DND-41 (cell line): ENCODE data around the gene NFATC2.

Source experiments
- ATAC-seq: fragments of 200-7000 bp; cut with Tn5 transposase; 3 replicates; pipeline ENCODE4 v1.9.1; 2021; ENCODE audit warnings: low read depth; ENCODE audit not compliant: insufficient read depth
- DNase-seq: peaks from one replicate; pipeline ENCODE4 v3.0.0-alpha.2; 2020
- H2AFZ ChIP-seq: 2 replicates; pipeline ENCODE4 v1.6.0; 2012; ENCODE audit warnings: low read depth, low read length
- H3K27ac ChIP-seq: 2 replicates; pipeline ENCODE4 v1.5.1; 2012; ENCODE audit warnings: low read length, inconsistent platforms
- H3K27me3 ChIP-seq: fragments of 200-600 bp; sonication (generic); 2 replicates; pipeline ENCODE4 v1.6.0; 2012; ENCODE audit warnings: low read length, mild to moderate bottlenecking, inconsistent platforms; ENCODE audit not compliant: insufficient read depth, poor library complexity
- H3K36me3 ChIP-seq: 2 replicates; pipeline ENCODE4 v1.5.1; 2012; ENCODE audit warnings: low read length, inconsistent platforms; ENCODE audit not compliant: insufficient read depth
- H3K4me1 ChIP-seq: 2 replicates; pipeline ENCODE4 v1.5.1; 2012; ENCODE audit warnings: mild to moderate bottlenecking, low read length; ENCODE audit not compliant: insufficient read depth
- H3K4me2 ChIP-seq: 2 replicates; pipeline ENCODE4 v1.6.0; 2012; ENCODE audit warnings: mild to moderate bottlenecking, moderate library complexity, low read length, inconsistent platforms; ENCODE audit not compliant: insufficient read depth
- H3K4me3 ChIP-seq, 2 experiments: fragments of 200-600 bp in 1 of 2; shearing (Covaris generic) in 1 of 2; 2 replicates each; pipeline ENCODE4 v1.5.1; 2012 to 2016; ENCODE audit warnings: inconsistent platforms in 2 of 2, low read length in 2 of 2, mild to moderate bottlenecking in 2 of 2, low read depth in 1 of 2, moderate library complexity in 1 of 2
- H3K79me2 ChIP-seq: 2 replicates; pipeline ENCODE4 v1.6.0; 2012; ENCODE audit warnings: low read length, inconsistent platforms; ENCODE audit not compliant: insufficient read depth
- H3K9ac ChIP-seq: 2 replicates; pipeline ENCODE4 v1.6.0; 2012; ENCODE audit warnings: low read depth, mild to moderate bottlenecking, inconsistent platforms, low read length, moderate library complexity
- H3K9me3 ChIP-seq: 2 replicates; pipeline ENCODE4 v1.5.1; 2012; ENCODE audit warnings: low read length, moderate library complexity, mild to moderate bottlenecking, inconsistent platforms; ENCODE audit not compliant: insufficient read depth, severe bottlenecking
- H4K20me1 ChIP-seq: 2 replicates; pipeline ENCODE4 v1.6.0; 2012; ENCODE audit warnings: low read length; ENCODE audit not compliant: insufficient read depth
- EZH2 ChIP-seq: IDR thresholded peaks from 3 replicates; pipeline ENCODE4 v1.6.1; 2012; ENCODE audit warnings: borderline replicate concordance, low read depth, mild to moderate bottlenecking, moderate library complexity, low read length, inconsistent platforms; ENCODE audit not compliant: severe bottlenecking
- TF ChIP-seq, protein P1 (sequence below): IDR thresholded peaks from 2 replicates; pipeline ENCODE4 v1.5.1; 2012; ENCODE audit warnings: borderline replicate concordance, low read length, moderate library complexity, mild to moderate bottlenecking; ENCODE audit not compliant: poor library complexity, severe bottlenecking; ENCODE audit errors: extremely low read depth

Gene NFATC2

GRCh38 chr20:51551186-51551585 lies 8.7 kb upstream of the NFATC2 start:
- Histone ChIP-seq H4K20me1 (no peaks in the 10 kb centered on the region), H3K9ac (no peak overlapping the region), H3K27ac (no peak overlapping the region), H3K27me3 (no peaks in the 10 kb centered on the region), H3K9me3 (no peaks in the 10 kb centered on the region), H3K4me2 (no peak overlapping the region), H3K79me2 (no peaks in the 10 kb centered on the region), H3K4me1 (no peaks in the 10 kb centered on the region), H2AFZ (no peak overlapping the region), H3K36me3 (no peaks in the 10 kb centered on the region), H3K4me3 (no peak overlapping the region)
- TF ChIP-seq EZH2, result no peak
- TF ChIP-seq, protein P1, sequence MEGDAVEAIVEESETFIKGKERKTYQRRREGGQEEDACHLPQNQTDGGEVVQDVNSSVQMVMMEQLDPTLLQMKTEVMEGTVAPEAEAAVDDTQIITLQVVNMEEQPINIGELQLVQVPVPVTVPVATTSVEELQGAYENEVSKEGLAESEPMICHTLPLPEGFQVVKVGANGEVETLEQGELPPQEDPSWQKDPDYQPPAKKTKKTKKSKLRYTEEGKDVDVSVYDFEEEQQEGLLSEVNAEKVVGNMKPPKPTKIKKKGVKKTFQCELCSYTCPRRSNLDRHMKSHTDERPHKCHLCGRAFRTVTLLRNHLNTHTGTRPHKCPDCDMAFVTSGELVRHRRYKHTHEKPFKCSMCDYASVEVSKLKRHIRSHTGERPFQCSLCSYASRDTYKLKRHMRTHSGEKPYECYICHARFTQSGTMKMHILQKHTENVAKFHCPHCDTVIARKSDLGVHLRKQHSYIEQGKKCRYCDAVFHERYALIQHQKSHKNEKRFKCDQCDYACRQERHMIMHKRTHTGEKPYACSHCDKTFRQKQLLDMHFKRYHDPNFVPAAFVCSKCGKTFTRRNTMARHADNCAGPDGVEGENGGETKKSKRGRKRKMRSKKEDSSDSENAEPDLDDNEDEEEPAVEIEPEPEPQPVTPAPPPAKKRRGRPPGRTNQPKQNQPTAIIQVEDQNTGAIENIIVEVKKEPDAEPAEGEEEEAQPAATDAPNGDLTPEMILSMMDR, result no peak
- no peak for ATAC-seq
- no peak for DNase-seq

GRCh38 chr20:51549474-51549873 lies 7.0 kb upstream of the NFATC2 start:
- Histone ChIP-seq H3K4me2 (no peak overlapping the region), H2AFZ (no peak overlapping the region), H3K27ac (no peak overlapping the region), H3K27me3 (no peaks in the 10 kb centered on the region), H3K9me3 (no peaks in the 10 kb centered on the region), H3K79me2 (no peaks in the 10 kb centered on the region), H3K4me1 (no peaks in the 10 kb centered on the region), H3K4me3 (no peak overlapping the region), H4K20me1 (no peaks in the 10 kb centered on the region), H3K9ac (no peak overlapping the region), H3K36me3 (no peaks in the 10 kb centered on the region)
- DNase-seq (no peak), ATAC-seq (no peak)
- TF ChIP-seq, protein P1, result no peak
- TF ChIP-seq EZH2, result no peak

DNA sequence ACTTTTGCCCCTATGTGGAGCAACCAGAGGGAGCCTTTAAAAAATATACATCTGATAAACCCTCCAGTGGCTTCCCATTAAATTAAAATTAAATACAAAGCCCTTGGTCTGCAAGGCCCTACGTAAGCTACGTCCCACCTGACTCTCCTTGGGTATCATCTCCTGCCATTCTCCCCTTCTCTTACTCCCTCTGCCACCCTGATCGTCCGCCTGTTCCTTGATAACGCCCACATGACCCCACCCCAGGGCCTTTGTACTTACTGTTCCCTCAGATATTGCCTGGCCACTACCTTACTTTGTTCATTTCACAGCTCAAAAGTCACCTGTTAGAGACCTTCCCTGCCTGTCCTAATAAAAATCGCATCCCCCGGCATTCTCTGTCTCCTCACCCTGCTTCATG lies 5.4 kb upstream of the NFATC2 start:
- H4K20me1 ChIP-seq, result 0 out of 2 replicates have a peak, but pooled peaks cover 3% of the 10 kb centered on the region
- H3K36me3 ChIP-seq, result no peaks in the 10 kb centered on the region
- no peak for DNase-seq

More for the DNA sequence above, 5.4 kb upstream of the NFATC2 start:
- no peaks in the 10 kb centered on the region for H3K9me3 ChIP-seq
- peaks cover 5% of the 10 kb centered on the region for H3K27me3 ChIP-seq
- no peak for ATAC-seq
- H3K4me3 ChIP-seq, result no peak overlapping the region
- no peak overlapping the region for H2AFZ ChIP-seq
- TF ChIP-seq, protein P1, result no peak
- TF ChIP-seq EZH2, result no peak
- no peak overlapping the region for H3K27ac ChIP-seq
- H3K4me1 ChIP-seq, result no peaks in the 10 kb centered on the region
- no peak overlapping the region for H3K4me2 ChIP-seq
- no peaks in the 10 kb centered on the region for H3K79me2 ChIP-seq
- no peak overlapping the region for H3K9ac ChIP-seq
